OCI-LY3 (cell line): ENCODE measurements around the gene KRT80.

ENCODE experiments used
- H2AFZ ChIP-seq: fragments of 200-600, 300-600 bp; shearing (Covaris generic); 2 replicates; pipeline ENCODE4 v1.6.0; 2014; ENCODE audit warnings: antibody characterized with exemption, low read depth, low read length
- H3K27ac ChIP-seq: fragments of 200-600, 300-600 bp; sonication (generic); 2 replicates; pipeline ENCODE4 v1.5.1; 2014; ENCODE audit warnings: mild to moderate bottlenecking, low read length, moderate library complexity, mixed read lengths
- H3K27me3 ChIP-seq: fragments of 200-600, 300-600 bp; sonication (generic); 2 replicates; pipeline ENCODE4 v1.6.1; 2014; ENCODE audit warnings: low read depth, low read length, mixed read lengths
- H3K36me3 ChIP-seq: fragments of 200-600, 300-600 bp; sonication (generic); replicated peaks from 2 replicates; pipeline ENCODE3; 2014; ENCODE audit warnings: low read depth, low read length, mixed read lengths
- H3K4me1 ChIP-seq: fragments of 300-600, 200-600 bp; sonication (generic); 2 replicates; pipeline ENCODE4 v1.6.1; 2014; ENCODE audit warnings: low read length, mixed read lengths
- H3K4me2 ChIP-seq: fragments of 200-600, 300-600 bp; sonication (generic); 2 replicates; pipeline ENCODE4 v1.6.1; 2014; ENCODE audit warnings: low read length, mixed read lengths
- H3K4me3 ChIP-seq: fragments of 300-600, 200-600 bp; sonication (generic); 2 replicates; pipeline ENCODE4 v1.5.1; 2014; ENCODE audit warnings: antibody characterized with exemption, mild to moderate bottlenecking, low read length, moderate library complexity
- H3K79me2 ChIP-seq: fragments of 300-600, 200-600 bp; shearing (Covaris generic); 2 replicates; pipeline ENCODE4 v1.6.1; 2014; ENCODE audit warnings: mild to moderate bottlenecking, low read length, mixed read lengths
- H3K9ac ChIP-seq: fragments of 300-600, 200-600 bp; shearing (Covaris generic); 2 replicates; pipeline ENCODE4 v1.6.0; 2014; ENCODE audit warnings: mild to moderate bottlenecking, low read length, moderate library complexity
- H3K9me3 ChIP-seq: fragments of 200-600, 300-600 bp; shearing (Covaris generic); 2 replicates; pipeline ENCODE4 v1.6.1; 2014; ENCODE audit warnings: low read length, mixed read lengths; ENCODE audit not compliant: insufficient read depth
- H4K20me1 ChIP-seq: fragments of 200-600, 300-600 bp; sonication (generic); 2 replicates; pipeline ENCODE4 v1.6.1; 2016; ENCODE audit warnings: low read length, mixed read lengths; ENCODE audit not compliant: insufficient read depth
- EZH2phosphoT487 ChIP-seq: fragments of 200-600 bp; shearing (Covaris generic); IDR thresholded peaks from 2 replicates; pipeline ENCODE4 v1.6.1; 2018; ENCODE audit warnings: antibody characterized with exemption, mixed run types, low read depth
- TF ChIP-seq, protein P1 (sequence below): fragments of 200-600, 300-600 bp; sonication (generic); IDR thresholded peaks from 2 replicates; pipeline ENCODE4 v1.5.1; 2014; ENCODE audit warnings: antibody characterized with exemption, low read length, low read depth

Gene KRT80

DNA sequence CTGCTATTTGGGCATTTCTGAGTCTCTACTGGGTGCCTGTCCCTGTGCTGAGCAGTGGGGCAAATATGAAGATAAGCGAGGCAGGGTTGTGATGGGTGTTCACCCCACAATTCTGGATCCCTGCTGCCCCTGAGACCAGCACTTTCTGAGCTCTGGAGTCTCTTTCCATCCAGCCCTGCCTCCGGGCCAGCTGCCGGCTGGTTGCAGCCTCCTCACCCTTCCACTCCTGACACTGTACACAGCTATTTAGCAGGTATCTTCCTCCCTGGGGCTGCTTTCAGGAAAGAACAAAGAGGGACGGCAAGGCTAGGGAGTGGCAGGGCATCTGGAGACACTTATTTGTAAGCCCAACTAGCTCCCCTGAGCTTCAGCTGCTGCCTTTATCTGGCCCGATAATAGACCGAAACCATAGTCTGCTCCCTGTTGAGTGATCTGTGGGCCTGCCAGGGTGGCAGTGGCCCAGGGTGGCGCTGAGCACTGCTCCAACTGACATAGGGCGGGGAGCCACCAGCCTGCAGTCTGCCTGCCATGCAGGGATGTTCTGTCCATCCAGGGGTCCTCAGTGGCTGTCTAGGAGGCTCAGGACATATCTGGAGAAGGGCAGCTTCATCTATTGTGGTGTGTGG lies 7.6 kb upstream of the KRT80 start:
- TF ChIP-seq, protein P1, sequence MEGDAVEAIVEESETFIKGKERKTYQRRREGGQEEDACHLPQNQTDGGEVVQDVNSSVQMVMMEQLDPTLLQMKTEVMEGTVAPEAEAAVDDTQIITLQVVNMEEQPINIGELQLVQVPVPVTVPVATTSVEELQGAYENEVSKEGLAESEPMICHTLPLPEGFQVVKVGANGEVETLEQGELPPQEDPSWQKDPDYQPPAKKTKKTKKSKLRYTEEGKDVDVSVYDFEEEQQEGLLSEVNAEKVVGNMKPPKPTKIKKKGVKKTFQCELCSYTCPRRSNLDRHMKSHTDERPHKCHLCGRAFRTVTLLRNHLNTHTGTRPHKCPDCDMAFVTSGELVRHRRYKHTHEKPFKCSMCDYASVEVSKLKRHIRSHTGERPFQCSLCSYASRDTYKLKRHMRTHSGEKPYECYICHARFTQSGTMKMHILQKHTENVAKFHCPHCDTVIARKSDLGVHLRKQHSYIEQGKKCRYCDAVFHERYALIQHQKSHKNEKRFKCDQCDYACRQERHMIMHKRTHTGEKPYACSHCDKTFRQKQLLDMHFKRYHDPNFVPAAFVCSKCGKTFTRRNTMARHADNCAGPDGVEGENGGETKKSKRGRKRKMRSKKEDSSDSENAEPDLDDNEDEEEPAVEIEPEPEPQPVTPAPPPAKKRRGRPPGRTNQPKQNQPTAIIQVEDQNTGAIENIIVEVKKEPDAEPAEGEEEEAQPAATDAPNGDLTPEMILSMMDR, result no peak
- TF ChIP-seq EZH2phosphoT487, result no peak

DNA sequence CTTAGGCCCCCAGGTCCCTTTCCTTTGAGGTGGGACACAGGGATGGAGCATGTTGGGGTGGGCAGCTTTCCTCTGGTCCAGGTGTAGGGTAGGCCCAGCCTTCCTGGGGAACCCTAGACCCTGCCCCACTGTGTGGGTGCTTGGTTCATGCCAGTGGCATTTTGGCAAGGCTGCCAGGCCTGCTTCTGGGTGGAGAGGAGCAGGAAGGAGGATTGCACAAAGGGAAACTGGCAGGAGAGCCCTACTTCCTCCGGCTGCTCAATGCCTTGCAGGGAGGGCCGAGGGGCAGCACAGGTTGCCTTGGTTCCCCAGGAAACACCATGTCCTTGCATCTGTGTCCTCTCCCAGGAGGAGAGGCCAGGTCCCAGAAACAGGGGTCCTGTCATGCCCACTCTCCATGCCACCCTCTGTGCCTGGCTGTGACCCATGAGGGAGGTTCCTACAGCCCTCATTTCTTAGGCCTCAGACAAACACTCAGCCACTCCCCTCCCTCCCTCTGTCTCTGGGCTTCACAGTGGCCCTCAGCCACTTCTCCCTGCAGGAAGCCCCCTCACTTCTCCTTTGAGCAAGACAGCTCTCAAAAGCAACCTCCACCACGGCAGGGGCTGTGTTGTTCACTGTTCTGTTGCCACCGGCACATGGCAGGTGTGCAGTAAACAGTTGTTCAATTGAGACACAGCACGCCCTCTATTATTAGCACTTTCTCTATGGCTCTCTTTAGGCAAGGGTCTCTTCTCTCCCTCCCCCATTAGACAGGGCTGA lies 6.8 kb upstream of the KRT80 start:
- H3K9ac ChIP-seq, result no peak overlapping the region
- H2AFZ ChIP-seq, result no peak overlapping the region
- no peaks in the 10 kb centered on the region for H3K36me3 ChIP-seq
- H3K4me3 ChIP-seq, result no peak overlapping the region
- no peak for TF ChIP-seq EZH2phosphoT487
- TF ChIP-seq, protein P1, result no peak
- no peaks in the 10 kb centered on the region for H4K20me1 ChIP-seq
- H3K9me3 ChIP-seq, result no peaks in the 10 kb centered on the region
- H3K27me3 ChIP-seq, result peaks cover 26% of the 10 kb centered on the region
- no peaks in the 10 kb centered on the region for H3K4me1 ChIP-seq
- no peak overlapping the region for H3K4me2 ChIP-seq
- no peaks in the 10 kb centered on the region for H3K79me2 ChIP-seq
- no peak overlapping the region for H3K27ac ChIP-seq

More for the DNA sequence above, 7.6 kb upstream of the KRT80 start:
- no peak overlapping the region for H2AFZ ChIP-seq
- H3K4me2 ChIP-seq, result no peak overlapping the region
- no peaks in the 10 kb centered on the region for H3K4me1 ChIP-seq
- H3K36me3 ChIP-seq, result no peaks in the 10 kb centered on the region
- H3K9ac ChIP-seq, result no peak overlapping the region
- H4K20me1 ChIP-seq, result no peaks in the 10 kb centered on the region
- H3K27me3 ChIP-seq, result peaks cover 27% of the 10 kb centered on the region
- H3K4me3 ChIP-seq, result no peak overlapping the region
- no peak overlapping the region for H3K27ac ChIP-seq
- no peaks in the 10 kb centered on the region for H3K79me2 ChIP-seq
- no peaks in the 10 kb centered on the region for H3K9me3 ChIP-seq

DNA sequence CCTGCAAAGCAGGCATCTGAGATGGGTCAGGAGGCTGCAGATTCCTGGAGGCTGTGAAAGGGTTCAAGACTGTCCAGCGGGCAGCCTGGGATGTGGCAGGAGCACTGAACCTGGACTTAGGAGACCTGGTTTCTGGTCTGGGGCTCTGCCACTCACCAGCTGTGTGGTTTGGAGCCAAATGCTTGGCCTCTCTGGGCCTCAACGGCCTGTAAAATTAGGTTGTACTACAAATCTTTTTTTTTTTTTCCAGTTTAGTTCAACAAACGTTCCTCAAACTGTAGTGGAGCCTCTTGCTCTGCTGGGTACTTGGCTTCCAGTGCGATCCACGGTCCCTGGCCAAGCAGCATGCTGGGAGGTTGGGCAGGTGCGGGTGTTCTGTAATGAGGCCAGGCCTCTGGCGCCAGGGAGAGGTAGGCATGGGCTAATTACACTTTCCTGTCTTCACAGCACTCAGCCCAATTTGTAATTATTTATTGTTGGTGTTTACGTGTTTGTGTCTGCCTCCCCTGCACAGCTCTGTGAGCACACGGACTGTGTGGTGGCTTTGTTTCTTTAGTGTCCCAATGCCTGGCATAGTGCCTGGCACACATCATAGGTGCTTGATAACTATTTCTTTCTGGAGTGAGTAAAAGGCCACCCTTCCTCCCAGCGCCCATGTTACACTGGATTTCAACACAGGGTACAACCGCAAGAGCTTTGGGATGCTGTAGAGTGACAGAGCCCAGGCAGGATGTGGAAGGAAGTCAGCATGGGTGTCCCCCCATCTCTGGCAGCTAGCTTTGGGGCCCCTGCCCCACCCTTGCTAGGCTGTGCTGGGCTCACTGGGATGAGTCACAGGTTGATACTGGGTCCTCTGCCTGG lies 5.8 kb upstream of the KRT80 start:
- Histone ChIP-seq H3K36me3 (no peaks in the 10 kb centered on the region), H3K4me3 (no peak overlapping the region), H3K9me3 (no peaks in the 10 kb centered on the region), H4K20me1 (no peaks in the 10 kb centered on the region), H3K27me3 (peaks cover 16% of the 10 kb centered on the region), H2AFZ (no peak overlapping the region), H3K27ac (no peak overlapping the region), H3K4me2 (no peak overlapping the region), H3K4me1 (no peaks in the 10 kb centered on the region), H3K79me2 (no peaks in the 10 kb centered on the region), H3K9ac (no peak overlapping the region)
- TF ChIP-seq, protein P1, result no peak
- no peak for TF ChIP-seq EZH2phosphoT487
